HG03469 (cell line): ENCODE results near the gene AMER3.
"Not testable (repeated sequence)": the region's sequence is repeated elsewhere in the genome, so short reads cannot be mapped to it uniquely, and the experiment has no call there.

Experiments used
- ATAC-seq: cut with Tn5 transposase; IDR thresholded peaks from one replicate; pipeline ENCODE4 v1.9.1; 2021; ENCODE audit warnings: mild to moderate bottlenecking, moderate library complexity, moderate number of reproducible peaks; ENCODE audit not compliant: unreplicated experiment

AMER3 gene, protein sequence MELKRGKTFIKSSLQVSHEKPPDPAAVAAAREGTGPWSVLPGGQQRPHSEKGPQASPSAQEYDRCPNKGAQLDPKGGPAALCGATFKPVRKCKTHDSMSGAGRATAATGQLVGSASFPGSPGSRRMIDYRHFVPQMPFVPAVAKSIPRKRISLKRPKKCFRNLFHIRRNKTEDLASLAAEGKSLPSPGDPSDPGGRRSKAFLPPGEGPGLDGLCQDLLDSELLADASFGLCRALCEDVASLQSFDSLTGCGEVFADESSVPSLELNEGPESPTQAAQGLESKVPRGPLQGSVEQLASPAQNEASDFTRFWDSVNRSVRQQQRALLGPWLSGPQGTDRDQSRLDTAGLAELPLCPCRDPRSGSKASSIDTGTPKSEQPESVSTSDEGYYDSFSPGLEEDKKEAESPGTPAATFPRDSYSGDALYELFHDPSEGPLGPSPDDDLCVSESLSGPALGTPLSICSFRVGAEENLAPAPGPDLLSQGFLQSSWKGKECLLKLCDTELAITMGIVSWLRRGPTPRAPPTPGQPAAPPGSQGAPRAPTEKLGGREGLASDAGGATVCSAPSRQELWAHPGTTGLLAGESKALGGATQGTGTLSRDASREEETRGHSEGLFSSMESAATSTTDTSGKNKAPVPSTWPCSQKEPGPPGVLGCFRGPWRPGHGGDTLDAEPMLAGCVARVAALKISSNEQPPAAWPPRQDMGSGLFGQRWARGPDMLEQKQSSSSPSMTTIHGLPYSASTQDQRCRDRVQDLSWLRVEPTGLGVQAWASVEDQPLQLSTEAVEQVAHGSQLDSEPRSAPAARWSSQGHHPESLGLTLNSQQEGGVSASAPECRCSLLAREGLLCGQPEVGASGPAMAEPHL

DNA sequence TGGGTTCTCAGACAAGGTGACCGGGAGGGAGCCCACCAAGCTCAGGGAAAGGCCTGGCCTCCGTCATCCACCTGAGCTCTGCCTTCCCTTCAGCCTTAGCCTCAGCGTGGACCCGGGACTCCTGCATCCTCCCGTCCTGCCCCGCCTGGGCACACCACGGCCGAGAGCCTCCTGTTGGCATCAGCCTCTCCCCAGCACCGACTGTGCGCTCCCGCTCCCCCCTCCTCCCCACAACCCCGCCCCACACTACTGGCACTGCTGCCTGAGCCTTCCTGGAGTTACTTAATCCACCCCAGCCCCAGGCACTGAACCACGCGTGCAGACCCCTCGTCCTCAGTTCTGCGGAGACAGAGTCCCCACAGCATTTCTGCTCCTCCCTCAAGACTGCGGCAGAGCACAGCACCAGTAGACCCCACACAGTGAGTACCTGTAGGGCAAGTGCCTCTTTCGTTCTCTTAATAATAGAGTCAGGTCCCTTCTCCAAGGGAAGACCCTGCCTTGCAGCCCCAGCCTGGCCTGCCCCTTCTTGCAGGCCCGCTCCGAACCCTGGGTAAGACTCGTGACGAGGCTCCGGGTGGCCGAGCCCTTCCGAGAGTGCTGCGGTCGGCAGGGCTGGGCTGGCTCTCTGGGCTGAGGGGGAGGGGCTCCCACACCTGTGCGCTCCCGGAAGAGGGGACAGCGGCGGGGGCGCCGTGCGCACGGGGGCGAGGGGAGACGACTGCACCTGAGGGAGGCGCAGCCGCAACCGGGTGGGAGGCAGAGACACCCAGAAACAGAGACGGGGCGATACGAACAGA is at the start of gene AMER3:
AMER3 (plus strand) TSS at position 285 of the 797 bp plus-strand sequence. CDS start 6,533 bp downstream, outside the sequence.
- no peak for ATAC-seq

DNA sequence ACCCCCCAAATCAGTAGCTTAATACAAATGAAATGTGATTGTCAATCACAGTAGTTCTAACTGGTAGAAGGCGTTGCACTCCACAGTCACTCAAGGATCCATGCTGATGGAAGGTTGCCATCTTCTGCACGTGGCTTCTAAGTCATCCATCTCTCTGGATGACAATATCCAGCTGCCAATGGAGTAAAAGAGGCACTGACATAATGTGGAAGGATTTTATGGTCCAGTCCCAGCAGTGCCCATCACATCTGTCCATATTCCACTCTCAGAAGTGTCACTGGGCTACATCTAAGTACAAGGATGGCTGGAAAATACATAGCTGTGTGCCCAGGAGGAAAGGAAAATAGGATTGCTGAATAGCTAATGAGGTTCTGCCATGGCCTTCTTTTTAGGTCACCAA is 40.5 kb upstream of the AMER3 start:
- not testable (repeated sequence) for ATAC-seq

DNA sequence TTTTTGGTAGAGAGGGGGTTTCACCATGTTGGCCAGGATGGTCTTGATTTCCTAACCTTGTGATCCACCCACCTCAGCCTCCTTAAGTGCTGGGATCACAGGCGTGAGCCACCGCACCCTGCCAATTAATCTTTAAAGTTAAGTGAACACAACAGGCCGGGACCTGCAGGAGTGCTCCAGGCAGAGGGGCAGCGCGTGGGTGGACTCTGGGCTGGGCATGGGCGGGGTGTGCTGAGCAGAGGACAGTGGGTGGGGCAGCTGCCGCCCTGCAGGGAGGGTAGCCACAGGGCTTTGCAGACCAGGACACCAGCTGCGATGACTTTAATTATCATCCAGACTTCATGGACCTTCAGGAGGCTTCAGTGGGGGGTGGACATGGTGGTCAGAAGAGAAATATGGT is 35.3 kb upstream of the AMER3 start:
- ATAC-seq = no peak

DNA sequence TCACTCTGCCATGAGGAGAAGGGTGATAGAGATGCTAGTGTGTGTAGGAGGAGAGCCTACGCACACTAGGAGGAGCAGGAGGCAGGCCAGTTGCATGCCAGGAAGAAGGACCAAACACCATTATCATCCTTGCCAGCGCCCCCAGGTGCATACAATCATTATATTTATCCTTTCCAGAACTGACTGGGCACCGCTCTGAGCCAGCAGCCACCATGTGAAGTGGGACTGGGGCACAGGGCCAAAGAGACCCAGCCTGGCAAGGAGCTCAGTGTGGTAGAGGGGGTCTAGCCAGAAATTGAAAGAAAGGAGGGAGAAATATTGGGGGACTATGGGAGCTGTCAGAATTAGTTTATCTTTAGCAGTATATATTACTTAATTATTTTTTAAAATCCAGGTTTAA is 34.8 kb upstream of the AMER3 start:
- ATAC-seq = no peak

DNA sequence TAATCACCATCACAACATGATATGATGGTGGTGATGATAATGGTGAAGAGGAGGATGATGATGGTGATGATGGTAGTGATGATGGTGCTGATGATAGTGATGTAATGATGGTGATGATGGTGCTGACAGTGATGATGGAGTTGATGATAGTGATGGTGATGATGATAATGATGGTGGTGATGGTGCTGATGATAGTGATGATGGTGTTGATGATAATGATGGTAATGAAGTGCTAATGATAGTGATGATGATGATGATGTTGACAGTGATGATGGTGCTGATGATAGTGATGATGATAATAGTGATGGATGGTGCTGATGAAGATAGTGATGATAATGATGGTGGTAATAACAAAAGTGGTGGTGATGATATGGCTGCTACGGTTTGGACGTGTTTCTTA is 30.9 kb upstream of the AMER3 start:
- no peak for ATAC-seq

DNA sequence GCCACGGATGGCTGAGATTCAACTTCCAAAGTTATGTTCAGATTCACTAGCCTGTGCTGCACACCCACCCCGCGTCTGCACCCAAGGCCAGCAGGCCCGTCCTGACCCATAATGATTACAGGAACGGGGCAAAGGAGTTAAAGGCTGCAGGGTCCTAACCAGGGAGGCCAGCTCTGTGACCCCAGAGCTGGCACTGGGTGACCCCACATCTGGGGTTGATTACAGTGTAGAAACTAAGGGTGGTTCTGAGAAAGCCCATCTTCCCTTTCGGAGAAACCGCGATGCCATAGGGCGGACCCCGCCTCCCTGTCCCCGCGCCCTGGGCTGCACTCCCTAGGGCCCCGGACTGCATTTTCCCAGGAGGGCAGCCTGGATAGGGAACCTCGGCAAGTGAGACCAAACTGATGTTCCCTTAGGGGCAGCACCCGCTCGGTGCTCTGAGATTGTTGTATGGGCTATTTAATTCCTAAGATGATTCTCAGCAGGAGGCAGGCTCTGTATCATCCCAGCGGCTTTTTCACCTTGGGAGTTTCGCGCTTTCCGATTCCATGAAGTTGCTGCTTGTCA is 28.6 kb upstream of the AMER3 start:
- ATAC-seq = no peak

DNA sequence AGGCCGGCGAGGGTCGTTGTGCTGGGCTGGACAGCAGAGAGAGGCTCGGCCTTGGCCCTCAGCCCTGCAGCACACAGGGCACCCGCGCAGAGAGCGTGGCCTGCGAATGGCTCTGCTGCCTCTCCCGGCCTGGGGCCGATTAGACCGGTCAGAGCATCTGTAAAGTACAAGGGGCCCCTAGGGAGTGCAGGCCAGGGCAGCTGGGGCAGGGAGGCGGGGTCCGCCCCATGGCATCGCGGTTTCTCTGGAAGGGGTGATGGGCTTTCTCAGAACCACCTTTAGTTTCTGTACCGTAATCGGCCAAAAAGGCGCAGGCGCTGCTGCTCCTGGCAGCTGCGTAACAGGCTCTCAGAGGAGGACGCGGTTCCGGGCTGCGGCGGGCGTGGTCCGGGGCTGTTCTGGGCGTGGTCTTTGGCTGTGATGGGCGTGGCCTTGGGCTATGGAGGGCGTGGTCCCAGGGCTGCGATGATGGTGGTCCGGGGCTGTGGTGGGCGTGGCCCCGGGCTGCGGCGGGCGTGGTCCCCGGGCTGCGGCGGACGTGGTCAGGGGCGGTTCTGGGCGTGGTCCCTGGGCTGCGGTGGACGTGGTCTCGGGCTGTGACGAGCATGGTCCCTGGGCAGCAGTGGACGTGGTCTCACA is 27.9 kb upstream of the AMER3 start:
- peak; percentile 81 for ATAC-seq

DNA sequence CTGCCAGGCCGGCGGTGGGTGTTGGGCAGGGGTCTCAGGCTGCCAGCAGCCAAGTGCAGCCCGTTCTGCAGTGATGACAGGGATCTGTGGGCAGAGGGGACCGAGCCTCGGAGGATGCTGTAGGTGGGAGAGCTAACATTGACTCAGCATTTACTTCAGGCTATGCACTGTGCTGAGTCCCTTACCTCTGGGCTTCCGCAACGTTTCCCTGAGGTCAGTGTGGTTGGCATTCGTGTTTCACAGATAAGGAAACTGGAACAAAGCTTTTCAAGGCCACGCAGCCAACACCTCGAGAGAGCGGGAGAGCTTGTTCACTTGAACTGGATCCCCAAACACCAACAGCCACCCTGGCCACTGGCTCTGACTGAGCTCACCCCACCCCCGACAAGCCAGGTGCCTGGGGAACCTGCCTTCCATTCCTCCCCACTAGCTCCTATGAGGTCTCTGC is 27.3 kb upstream of the AMER3 start:
- ATAC-seq = no peak

DNA sequence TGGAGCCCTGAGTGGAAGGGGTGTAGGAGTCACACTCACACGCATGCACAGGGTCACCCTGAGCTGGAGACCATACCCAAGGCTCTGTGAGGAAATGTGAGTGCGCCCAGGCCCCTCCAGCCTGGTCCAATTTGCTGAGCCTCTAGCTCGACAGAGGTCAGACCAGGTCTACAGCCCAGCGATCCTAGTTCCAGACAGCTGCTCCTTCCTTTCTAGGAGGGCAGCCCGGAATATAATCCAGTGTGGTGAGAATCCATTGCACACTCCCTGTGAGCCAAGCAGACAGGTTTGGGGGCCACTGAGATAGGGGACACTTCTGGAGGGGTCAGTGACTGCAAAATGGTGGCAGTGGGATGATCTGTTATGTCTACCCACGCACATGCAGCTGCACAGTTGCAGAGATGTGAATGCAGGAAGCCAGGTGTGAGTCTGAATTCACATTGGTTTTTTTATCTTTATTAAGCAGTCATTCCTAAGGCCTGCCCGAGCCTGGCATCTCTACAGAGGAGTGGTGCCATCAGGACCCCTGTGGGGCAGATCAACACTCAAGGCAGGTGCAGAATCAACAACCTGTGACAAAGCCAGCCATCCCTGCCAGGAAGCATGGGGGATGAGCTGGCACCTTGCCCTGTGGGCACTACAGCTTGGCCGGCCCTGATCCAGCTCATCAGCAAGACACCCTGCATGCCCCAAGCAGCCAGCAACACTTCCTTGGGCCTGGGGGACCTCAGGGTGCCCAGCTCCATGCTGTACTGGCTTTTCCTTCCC is 26.6 kb upstream of the AMER3 start, which contains the start of gene GPR148:
GPR148 (plus strand) TSS at position 522 of the 768 bp plus-strand sequence; CDS start at position 604, 82 bp downstream.
- ATAC-seq = no peak

DNA sequence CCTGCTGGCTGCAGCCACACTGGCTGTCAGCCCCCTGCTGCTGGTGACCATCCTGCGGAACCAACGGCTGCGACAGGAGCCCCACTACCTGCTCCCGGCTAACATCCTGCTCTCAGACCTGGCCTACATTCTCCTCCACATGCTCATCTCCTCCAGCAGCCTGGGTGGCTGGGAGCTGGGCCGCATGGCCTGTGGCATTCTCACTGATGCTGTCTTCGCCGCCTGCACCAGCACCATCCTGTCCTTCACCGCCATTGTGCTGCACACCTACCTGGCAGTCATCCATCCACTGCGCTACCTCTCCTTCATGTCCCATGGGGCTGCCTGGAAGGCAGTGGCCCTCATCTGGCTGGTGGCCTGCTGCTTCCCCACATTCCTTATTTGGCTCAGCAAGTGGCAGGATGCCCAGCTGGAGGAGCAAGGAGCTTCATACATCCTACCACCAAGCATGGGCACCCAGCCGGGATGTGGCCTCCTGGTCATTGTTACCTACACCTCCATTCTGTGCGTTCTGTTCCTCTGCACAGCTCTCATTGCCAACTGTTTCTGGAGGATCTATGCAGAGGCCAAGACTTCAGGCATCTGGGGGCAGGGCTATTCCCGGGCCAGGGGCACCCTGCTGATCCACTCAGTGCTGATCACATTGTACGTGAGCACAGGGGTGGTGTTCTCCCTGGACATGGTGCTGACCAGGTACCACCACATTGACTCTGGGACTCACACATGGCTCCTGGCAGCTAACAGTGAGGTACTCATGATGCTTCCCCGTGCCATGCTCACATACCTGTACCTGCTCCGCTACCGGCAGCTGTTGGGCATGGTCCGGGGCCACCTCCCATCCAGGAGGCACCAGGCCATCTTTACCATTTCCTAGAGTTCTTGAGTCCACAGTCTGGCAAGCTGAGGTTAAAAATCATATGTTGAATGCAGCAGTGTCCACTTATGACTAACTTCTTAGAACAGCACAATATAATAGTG is 25.7 kb upstream of the AMER3 start:
- ATAC-seq = no peak

DNA sequence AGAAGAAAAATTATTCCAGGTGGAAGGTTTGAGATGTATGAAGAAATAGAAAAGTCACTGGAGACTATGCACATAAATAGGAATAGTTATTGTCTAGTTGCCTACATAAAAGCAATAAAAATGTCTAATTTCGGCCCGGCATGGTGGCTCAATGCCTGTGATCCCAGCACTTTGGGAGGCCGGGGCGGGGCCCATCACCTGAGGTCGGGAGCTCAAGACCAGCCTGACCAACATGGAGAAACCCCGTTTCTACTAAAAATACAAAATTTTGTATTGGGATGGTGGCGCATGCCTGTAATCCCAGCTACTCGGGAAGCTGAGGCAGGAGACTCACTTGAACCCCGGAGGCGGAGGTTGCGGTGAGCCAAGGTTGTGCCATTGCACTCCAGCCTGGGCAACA is 23.1 kb upstream of the AMER3 start:
- ATAC-seq = not testable (repeated sequence)

DNA sequence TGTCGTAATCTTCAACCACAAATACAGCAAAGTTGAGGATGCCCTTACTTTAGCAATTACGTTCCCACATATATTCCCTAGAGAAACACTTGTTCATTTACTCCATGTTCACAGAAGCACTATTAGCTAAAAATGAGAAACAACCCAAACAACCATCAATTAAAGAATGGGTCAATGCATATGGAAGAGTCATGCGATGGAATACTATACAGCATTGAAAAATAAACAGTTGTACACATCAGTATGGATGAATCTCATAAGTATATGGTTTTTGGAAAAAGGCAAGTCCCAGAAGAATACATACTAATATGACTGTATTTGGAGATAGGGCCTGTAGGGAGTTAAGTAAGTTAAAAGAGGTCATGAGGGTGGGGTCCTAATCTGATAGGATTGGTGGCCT is 20.1 kb upstream of the AMER3 start:
- no peak for ATAC-seq

DNA sequence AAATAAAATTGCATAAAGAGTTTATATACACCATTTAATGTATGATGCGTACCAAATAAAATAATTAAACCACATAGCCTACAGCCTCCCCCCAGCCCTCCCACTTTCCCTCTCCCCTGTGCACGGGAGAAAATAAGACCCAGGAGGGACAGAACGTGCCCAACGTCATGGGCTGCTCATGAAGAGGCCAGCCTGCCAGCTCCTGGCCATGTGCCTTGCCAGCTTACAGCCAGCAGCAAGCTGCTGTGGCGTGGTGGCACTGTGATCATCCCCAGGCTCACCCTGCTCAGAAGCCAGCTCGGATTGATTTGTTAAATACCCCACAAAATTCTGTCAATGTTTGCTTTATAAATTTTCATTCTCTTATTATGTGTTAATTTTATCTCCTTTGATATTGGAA is 18.9 kb upstream of the AMER3 start:
- ATAC-seq = no peak

DNA sequence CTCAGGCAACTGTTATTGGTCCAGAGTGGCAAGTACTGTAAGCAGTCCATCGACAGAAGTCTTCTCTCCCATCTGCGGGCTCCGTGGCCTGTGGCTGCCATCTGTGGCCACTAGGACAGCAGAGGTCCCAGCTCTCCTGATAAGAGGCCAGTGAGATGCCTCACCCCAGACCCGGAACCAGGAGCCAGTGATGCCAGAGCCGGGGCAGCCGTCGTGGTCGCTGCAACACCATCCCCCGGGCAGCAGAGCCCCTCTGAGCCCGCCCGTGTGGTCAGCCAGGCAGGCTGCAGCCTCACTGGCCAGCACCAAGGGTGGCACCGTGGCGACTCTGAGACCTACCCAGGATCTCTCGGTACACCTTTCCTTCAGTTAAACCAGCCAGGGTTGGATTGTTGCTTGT is 17.7 kb upstream of the AMER3 start:
- no peak for ATAC-seq

DNA sequence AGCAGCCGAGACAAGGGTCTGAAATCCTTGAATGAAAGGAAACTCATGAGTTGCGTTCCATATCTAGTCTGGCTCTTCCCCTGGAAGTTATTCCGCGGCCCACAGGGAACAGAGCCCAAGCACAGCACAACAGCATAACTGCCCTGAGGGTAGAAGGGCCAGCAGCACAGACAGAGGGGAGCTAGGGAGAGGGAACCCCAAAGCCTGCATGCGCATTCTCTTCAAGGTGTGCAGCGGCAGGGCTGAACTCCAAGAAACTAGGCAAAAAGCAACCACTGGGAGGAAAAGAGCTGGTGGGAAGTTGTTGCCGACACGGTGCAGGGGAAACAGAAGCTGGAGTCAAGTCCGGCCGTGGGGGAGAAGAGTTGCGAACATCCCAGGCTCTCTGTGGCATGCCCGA is 14.7 kb upstream of the AMER3 start:
- no peak for ATAC-seq

DNA sequence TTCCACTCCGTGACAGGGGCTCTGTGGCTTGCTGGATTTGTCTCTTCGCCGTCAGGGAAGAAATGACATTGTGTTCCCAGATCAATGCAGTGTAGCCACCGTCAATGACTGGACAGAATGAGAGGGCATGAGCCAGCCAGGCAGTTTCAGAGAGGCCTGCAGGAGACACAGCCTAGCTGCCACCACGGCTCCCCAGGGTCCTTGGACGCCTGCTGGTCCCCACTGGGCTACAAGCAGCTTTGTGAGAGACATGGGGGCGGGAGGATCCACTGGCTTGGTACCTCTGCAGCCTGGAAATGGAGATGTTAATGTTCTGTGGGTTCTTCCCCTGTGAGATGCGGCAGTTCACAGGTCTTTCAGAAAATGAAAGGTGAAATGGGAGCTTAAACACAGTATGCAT is 12.1 kb upstream of the AMER3 start:
- no peak for ATAC-seq

DNA sequence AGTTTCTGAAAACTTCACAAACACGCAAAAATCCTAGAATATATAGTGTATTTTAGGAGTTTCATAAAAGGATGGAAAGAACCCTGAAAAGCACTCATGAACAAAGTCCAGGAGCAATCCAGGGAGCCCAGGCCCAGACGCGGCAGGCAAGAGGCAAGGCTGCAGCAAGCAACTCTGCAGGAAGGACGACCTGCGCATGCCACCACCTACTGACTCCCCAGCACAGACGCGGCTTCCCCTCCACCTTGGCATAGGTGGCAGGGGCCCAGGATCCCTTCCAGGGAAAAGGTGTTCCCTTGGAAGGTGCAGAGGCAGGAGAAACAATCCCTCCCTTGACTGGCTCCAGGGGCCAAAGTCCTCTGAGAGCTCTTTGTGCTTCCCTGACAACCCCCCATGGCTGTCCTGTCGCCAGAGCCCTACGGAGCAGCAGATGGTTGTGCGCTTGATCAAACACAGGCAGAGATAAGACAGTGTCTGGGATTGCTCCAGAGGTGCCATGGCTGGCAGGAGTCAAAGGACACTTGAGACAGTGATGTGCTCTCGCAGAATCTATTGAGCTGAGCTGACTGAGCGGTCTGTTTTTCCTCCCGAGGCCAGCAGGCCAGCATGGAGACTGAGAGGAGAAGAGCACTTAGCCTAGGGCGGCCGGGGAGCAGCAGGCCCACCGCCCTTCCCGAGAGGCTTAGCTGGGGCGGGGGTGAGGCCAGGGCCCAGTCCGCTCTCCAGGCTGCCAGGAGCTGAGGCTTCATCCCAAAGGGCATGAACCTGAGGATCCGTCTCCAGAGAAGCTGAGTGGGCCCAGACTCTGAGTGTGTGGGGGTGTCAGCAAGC is 10.8 kb upstream of the AMER3 start:
- no peak for ATAC-seq
